CD4-positive, alpha-beta T cell treated with Interleukin-4 for 1 hour (primary cell): ENCODE results near the gene FFAR2.
A peak's percentile ranks its signal among the peaks of the same experiment; 100 is the strongest.
"Not testable (repeated sequence)": the region's sequence is repeated elsewhere in the genome, so short reads cannot be mapped to it uniquely, and the experiment has no call there.

ENCODE experiments used
- DNase-seq, 2 donors: peaks; one replicate each; pipeline ENCODE4 v3.0.0-alpha.2; 2020 to 2022

The FFAR2 gene

GRCh38 chr19:35447606-35448469, at the start of gene FFAR2:
Gene FFAR2, plus strand, starts transcription at chr19:35448257. Its CDS starts 1,458 bp downstream, at chr19:35449715.
- DNase-seq, result peak in 1 of 2 donors; percentile 61

GRCh38 chr19:35398570-35398969, 49.5 kb upstream of the FFAR2 start:
- no peak for DNase-seq

GRCh38 chr19:35399231-35399630, 48.8 kb upstream of the FFAR2 start:
- DNase-seq, result no peak

GRCh38 chr19:35399948-35400772, 47.9 kb upstream of the FFAR2 start:
- no peak for DNase-seq

- no peak for DNase-seq
Measured at GRCh38 chr19:35400773-35401100, 47.3 kb upstream of the FFAR2 start.

- not testable (repeated sequence) for DNase-seq
Measured at GRCh38 chr19:35401416-35401815, 46.6 kb upstream of the FFAR2 start.

- no peak for DNase-seq
Measured at GRCh38 chr19:35403116-35403760, 44.8 kb upstream of the FFAR2 start.

- DNase-seq, result peak in 1 of 2 donors; percentile 30
Measured at GRCh38 chr19:35404879-35405622, 43.0 kb upstream of the FFAR2 start.

GRCh38 chr19:35407619-35408018, 40.4 kb upstream of the FFAR2 start:
- DNase-seq, result no peak

- no peak for DNase-seq
Measured at GRCh38 chr19:35408284-35409171, 39.5 kb upstream of the FFAR2 start.

- no peak for DNase-seq
Measured at GRCh38 chr19:35409191-35409590, 38.9 kb upstream of the FFAR2 start.

- DNase-seq, result no peak
Measured at GRCh38 chr19:35410487-35410886, 37.6 kb upstream of the FFAR2 start.

GRCh38 chr19:35414442-35414841, 33.6 kb upstream of the FFAR2 start:
- DNase-seq, result no peak

- no peak for DNase-seq
Measured at GRCh38 chr19:35416331-35416730, 31.7 kb upstream of the FFAR2 start.

- DNase-seq, result no peak
Measured at GRCh38 chr19:35417278-35417677, 30.8 kb upstream of the FFAR2 start.

GRCh38 chr19:35417713-35418534, 30.1 kb upstream of the FFAR2 start:
- DNase-seq, result no peak

- no peak for DNase-seq
Measured at GRCh38 chr19:35419046-35419445, 29.0 kb upstream of the FFAR2 start.

GRCh38 chr19:35419805-35420204, 28.3 kb upstream of the FFAR2 start:
- DNase-seq, result no peak

GRCh38 chr19:35421362-35421761, 26.7 kb upstream of the FFAR2 start:
- no peak for DNase-seq

- DNase-seq, result not testable (repeated sequence)
Measured at GRCh38 chr19:35423406-35423805, 24.7 kb upstream of the FFAR2 start.

- DNase-seq, result no peak
Measured at GRCh38 chr19:35425682-35426081, 22.4 kb upstream of the FFAR2 start.
